Endothelial cell of umbilical vein (primary cell): ENCODE results near the gene RDH5. TPM values are rescaled to one million over a fixed set of nuclear protein-coding genes. Genes with fewer than 3 reads are reported as not detected.

Source experiments
- BruUV-seq: library from RNA; stranded (reverse); fragments of 400-500 nt; replicated peaks from 2 replicates; lab custom pipeline; 2021; lab: Mats Ljungman, UMichigan
- CTCF ChIA-PET: fragments of 300-600, 350-600 bp; sonication (Branson Sonifier 250); formaldehyde crosslinking; loops from one replicate; lab custom pipeline; 2021; ENCODE audit warnings: antibody characterized with exemption, inconsistent platforms; lab: Charles Lee
- POLR2A ChIA-PET: fragments of 300-600, 350-600 bp; sonication (Branson Sonifier 250); formaldehyde crosslinking; loops from one replicate; lab custom pipeline; 2021; ENCODE audit warnings: antibody characterized with exemption, inconsistent platforms; lab: Charles Lee
- DNase-seq: peaks from one replicate; pipeline ENCODE4 v3.0.0-alpha.2; 2011; ENCODE audit warnings: low read depth, low spot score
- FAIRE-seq: peaks from 2 replicates; lab custom pipeline; 2011; peaks lifted over from hg19 to GRCh38; lab: Jason Lieb, UNC
- H2AFZ ChIP-seq: 2 replicates; pipeline ENCODE4 v1.6.0; 2012; ENCODE audit warnings: low read depth, low read length, control low read depth, inconsistent platforms
- H3K27ac ChIP-seq: 2 replicates; pipeline ENCODE4 v1.5.1; 2011; ENCODE audit warnings: low read depth, mild to moderate bottlenecking, control low read depth, low read length, moderate library complexity; ENCODE audit not compliant: insufficient read depth
- H3K27me3 ChIP-seq, 2 experiments: 2 replicates each; pipeline versions ENCODE4 v1.6.0 to v1.6.1; 2011; ENCODE audit warnings: low read length in 2 of 2, mixed read lengths in 1 of 2; ENCODE audit not compliant: control insufficient read depth in 2 of 2, insufficient read depth in 2 of 2
- H3K36me3 ChIP-seq, 2 experiments: 2 replicates in 1 of 2; 3 replicates in 1 of 2; pipeline ENCODE4 v1.5.1; 2011; ENCODE audit warnings: low read length in 2 of 2, mild to moderate bottlenecking in 1 of 2, moderate library complexity in 1 of 2; ENCODE audit not compliant: control insufficient read depth in 2 of 2, insufficient read depth in 2 of 2; ENCODE audit errors: extremely low read depth in 1 of 2
- H3K4me1 ChIP-seq: 3 replicates; pipeline ENCODE4 v1.5.1; 2011; ENCODE audit warnings: mild to moderate bottlenecking, low read length; ENCODE audit not compliant: control insufficient read depth, insufficient read depth; ENCODE audit errors: extremely low read depth
- H3K4me2 ChIP-seq: 2 replicates; pipeline ENCODE4 v1.6.1; 2011; ENCODE audit warnings: low read length, control low read depth, mixed read lengths; ENCODE audit not compliant: insufficient read depth
- H3K4me3 ChIP-seq, 3 experiments: fragments of 200-600 bp in 1 of 3; sonication (generic), shearing (Covaris generic) in 1 of 3; replicated peaks in 1 of 3; 2 replicates each; pipeline ENCODE4 v1.5.1; 2011 to 2016; ENCODE audit warnings: control low read depth in 3 of 3, low read length in 3 of 3, mild to moderate bottlenecking in 2 of 3, inconsistent platforms in 1 of 3, low read depth in 1 of 3, moderate library complexity in 1 of 3; ENCODE audit not compliant: insufficient read depth in 1 of 3
- H3K79me2 ChIP-seq: 2 replicates; pipeline ENCODE4 v1.6.0; 2012; ENCODE audit warnings: low read length, inconsistent platforms; ENCODE audit not compliant: control insufficient read depth, insufficient read depth
- H3K9ac ChIP-seq: replicated peaks from 2 replicates; pipeline ENCODE3; 2011; ENCODE audit warnings: low read length, control low read depth; ENCODE audit not compliant: insufficient read depth; ENCODE audit errors: extremely low read depth
- H3K9me1 ChIP-seq: replicated peaks from 3 replicates; pipeline ENCODE4 v1.6.0; 2011; ENCODE audit warnings: mild to moderate bottlenecking, low read length; ENCODE audit not compliant: control insufficient read depth, insufficient read depth; ENCODE audit errors: extremely low read depth
- H3K9me3 ChIP-seq: replicated peaks from 2 replicates; pipeline ENCODE4 v1.5.1; 2012; ENCODE audit warnings: low read length, inconsistent platforms; ENCODE audit not compliant: control insufficient read depth, insufficient read depth
- H4K20me1 ChIP-seq: replicated peaks from 2 replicates; pipeline ENCODE3; 2011; ENCODE audit warnings: mild to moderate bottlenecking, low read length; ENCODE audit not compliant: control insufficient read depth, insufficient read depth; ENCODE audit errors: extremely low read depth
- EZH2 ChIP-seq: IDR thresholded peaks from 2 replicates; pipeline ENCODE4 v1.6.1; 2012; ENCODE audit warnings: borderline replicate concordance, low read depth, mild to moderate bottlenecking, moderate library complexity, low read length, inconsistent platforms; ENCODE audit not compliant: severe bottlenecking
- FOS ChIP-seq: IDR thresholded peaks from 2 replicates; pipeline ENCODE4 v1.6.1; 2011; ENCODE audit warnings: mild to moderate bottlenecking, low read length, moderate library complexity, borderline replicate concordance; ENCODE audit not compliant: insufficient read depth
- GATA2 ChIP-seq: IDR thresholded peaks from 2 replicates; pipeline ENCODE4 v1.7.0; 2011; ENCODE audit warnings: low read depth, mild to moderate bottlenecking, moderate library complexity, mixed read lengths, low read length; ENCODE audit not compliant: insufficient read length, insufficient read depth
- JUN ChIP-seq: IDR thresholded peaks from 2 replicates; pipeline ENCODE4 v1.6.1; 2011; ENCODE audit warnings: borderline replicate concordance, low read depth; ENCODE audit not compliant: insufficient read length, insufficient read depth
- MAX ChIP-seq: IDR thresholded peaks from 2 replicates; pipeline ENCODE4 v1.6.1; 2011; ENCODE audit not compliant: insufficient read depth, insufficient read length
- MYC ChIP-seq: IDR thresholded peaks from one replicate; pipeline ENCODE4 v1.6.1; 2011; ENCODE audit warnings: mild to moderate bottlenecking, low read depth, low read length
- POLR2A ChIP-seq: IDR thresholded peaks from 2 replicates; pipeline ENCODE4 v1.6.1; 2012; ENCODE audit warnings: low read depth, mild to moderate bottlenecking, control low read depth, low read length
- POLR2AphosphoS5 ChIP-seq: IDR thresholded peaks from 2 replicates; pipeline ENCODE4 v1.6.1; 2012; ENCODE audit warnings: low read depth, mild to moderate bottlenecking, control low read depth, low read length, moderate library complexity; ENCODE audit not compliant: insufficient read depth
- dilution Hi-C: fragments of 300-500 bp; cut with MboI; formaldehyde crosslinking; loops from one replicate; pipeline ENCODE4 v1.15.0; 2019; ENCODE audit warnings: low sequenced_read_pairs; ENCODE audit not compliant: extremely low pct_ligation_motif_present
- intact Hi-C: fragments of 100-400 bp; cut with micrococcal nuclease; formaldehyde crosslinking; loops from one replicate; pipeline ENCODE4 v1.10.0; 2022
- polyA plus RNA-seq, 4 experiments: library from polyadenylated mRNA; depleted of rRNA in 3 of 4; stranded (reverse) in 3 of 4; unstranded in 1 of 4; fragments of >200 nt; gene quantifications; 2 replicates each; pipeline versions ENCODE4 v1.2.1 to v1.2.3, GENCODE V29; 2011 to 2012; ENCODE audit warnings: missing spikeins in 1 of 4
- total RNA-seq: library from RNA; stranded (reverse); gene quantifications from 2 replicates; pipeline ENCODE4 v1.2.3, GENCODE V29; 2021
- TF ChIP-seq, protein P1 (sequence below), 2 donors: IDR thresholded peaks; 1 replicate in 1 of 2; 2 replicates in 1 of 2; pipeline ENCODE4 v1.5.1; 2011; ENCODE audit warnings: low read length in 2 of 2, mild to moderate bottlenecking in 2 of 2, moderate library complexity in 2 of 2, control low read depth in 1 of 2, inconsistent platforms in 1 of 2, low read depth in 1 of 2; ENCODE audit not compliant: insufficient read depth in 1 of 2; ENCODE audit errors: extremely low read depth in 1 of 2

The RDH5 gene
- total and polyA plus RNA-seq, 2 donors (not counting 3 experiments of a cell fraction or from before 2014, with no cell fraction given): 2.7 to 3.7 TPM

DNA sequence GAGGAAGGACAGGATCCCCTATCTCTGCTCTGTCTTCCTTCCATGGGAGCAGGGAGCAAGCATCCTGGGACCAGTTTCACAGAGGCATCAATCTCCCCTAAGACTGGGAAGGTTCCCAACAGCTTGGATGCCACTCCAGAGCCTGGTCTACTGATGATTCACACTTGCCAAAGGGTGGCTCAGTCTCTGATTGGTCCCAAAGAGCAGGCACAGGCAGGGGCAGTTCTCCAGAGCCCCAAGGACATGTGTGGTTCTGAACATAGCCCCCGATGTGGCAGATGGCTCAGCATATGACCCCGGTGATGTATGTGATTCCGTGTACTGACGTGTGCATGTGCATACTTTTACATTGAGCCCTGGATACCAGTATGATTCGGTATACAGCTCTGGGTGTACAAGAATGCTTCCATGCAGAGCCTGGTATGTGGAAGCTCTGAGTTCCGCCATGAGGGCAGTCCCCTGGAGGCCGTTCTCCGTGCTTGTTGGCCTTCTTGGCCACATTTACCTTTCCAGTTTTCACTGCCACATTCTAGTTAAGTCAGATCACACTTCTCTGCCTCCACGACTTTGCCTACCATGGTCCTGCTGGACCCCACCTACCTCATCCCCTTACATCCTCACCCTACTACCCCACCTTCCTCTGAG, 33.7 kb upstream of the RDH5 start:
- H2AFZ ChIP-seq: no peak overlapping the region
- no peak overlapping the region for H3K27ac ChIP-seq
- TF ChIP-seq MYC (no peak), POLR2A (no peak), MAX (no peak), JUN (no peak), POLR2AphosphoS5 (no peak), GATA2 (no peak), FOS (no peak), EZH2 (no peak)
- TF ChIP-seq, protein P1, sequence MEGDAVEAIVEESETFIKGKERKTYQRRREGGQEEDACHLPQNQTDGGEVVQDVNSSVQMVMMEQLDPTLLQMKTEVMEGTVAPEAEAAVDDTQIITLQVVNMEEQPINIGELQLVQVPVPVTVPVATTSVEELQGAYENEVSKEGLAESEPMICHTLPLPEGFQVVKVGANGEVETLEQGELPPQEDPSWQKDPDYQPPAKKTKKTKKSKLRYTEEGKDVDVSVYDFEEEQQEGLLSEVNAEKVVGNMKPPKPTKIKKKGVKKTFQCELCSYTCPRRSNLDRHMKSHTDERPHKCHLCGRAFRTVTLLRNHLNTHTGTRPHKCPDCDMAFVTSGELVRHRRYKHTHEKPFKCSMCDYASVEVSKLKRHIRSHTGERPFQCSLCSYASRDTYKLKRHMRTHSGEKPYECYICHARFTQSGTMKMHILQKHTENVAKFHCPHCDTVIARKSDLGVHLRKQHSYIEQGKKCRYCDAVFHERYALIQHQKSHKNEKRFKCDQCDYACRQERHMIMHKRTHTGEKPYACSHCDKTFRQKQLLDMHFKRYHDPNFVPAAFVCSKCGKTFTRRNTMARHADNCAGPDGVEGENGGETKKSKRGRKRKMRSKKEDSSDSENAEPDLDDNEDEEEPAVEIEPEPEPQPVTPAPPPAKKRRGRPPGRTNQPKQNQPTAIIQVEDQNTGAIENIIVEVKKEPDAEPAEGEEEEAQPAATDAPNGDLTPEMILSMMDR (IDR thresholded peaks at IDR 0.05; ENCODE audit: extremely low read depth in 1 of 2, insufficient read depth in 1 of 2, low read depth in 1 of 2, low read length in 2 of 2): no peak
- no peaks in the 10 kb centered on the region for H4K20me1 ChIP-seq
- H3K9ac ChIP-seq: no peak overlapping the region
- H3K9me1 ChIP-seq: no peaks in the 10 kb centered on the region
- H3K4me1 ChIP-seq: no peaks in the 10 kb centered on the region
- no peaks in the 10 kb centered on the region for H3K9me3 ChIP-seq
- DNase-seq: no peak
- no peak overlapping the region for H3K4me2 ChIP-seq
- intact Hi-C loops (no loop called here), dilution Hi-C loops (no loop called here)
- H3K36me3 ChIP-seq: no peaks in the 10 kb centered on the region
- H3K79me2 ChIP-seq: no peaks in the 10 kb centered on the region
- no TSS peak for BruUV-seq
- ChIA-PET CTCF (no interaction called here), POLR2A (no interaction called here)
- H3K4me3 ChIP-seq: no peak overlapping the region
- no peak for FAIRE-seq
- no peaks in the 10 kb centered on the region for H3K27me3 ChIP-seq
